C1 segment of cervical spinal cord (tissue), 14 donors: ENCODE data around the gene DOLK.

Source experiments
- DNase-seq, 14 donors: peaks; one replicate each; lab custom pipeline; 2025; lab: John Stamatoyannopoulos, UW

The DOLK gene

GRCh38 chr9:128933731-128934130 is 13.7 kb downstream of the DOLK start:
- DNase-seq, result no peak

DNA sequence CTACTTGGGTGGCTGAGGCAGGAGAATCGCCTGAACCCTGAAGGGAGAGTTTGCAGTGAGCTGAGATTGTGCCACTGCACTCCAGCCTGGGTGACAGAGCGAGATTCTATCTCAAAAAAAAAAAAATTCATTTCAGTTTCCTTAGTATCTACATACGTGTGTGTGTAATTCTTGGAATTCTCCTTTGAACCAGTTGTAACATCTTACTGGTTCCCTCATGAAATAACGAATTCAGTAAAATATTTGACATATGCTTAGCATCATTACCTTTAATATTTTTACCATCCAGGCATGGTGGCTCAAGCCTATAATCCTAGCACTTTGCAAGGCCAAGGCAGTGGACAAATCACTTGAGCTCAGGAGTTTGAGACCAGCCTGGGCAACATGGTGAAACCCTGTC is 17.8 kb downstream of the DOLK start:
- DNase-seq, result no peak

GRCh38 chr9:128928624-128929023 is 18.8 kb downstream of the DOLK start:
- no peak for DNase-seq

DNA sequence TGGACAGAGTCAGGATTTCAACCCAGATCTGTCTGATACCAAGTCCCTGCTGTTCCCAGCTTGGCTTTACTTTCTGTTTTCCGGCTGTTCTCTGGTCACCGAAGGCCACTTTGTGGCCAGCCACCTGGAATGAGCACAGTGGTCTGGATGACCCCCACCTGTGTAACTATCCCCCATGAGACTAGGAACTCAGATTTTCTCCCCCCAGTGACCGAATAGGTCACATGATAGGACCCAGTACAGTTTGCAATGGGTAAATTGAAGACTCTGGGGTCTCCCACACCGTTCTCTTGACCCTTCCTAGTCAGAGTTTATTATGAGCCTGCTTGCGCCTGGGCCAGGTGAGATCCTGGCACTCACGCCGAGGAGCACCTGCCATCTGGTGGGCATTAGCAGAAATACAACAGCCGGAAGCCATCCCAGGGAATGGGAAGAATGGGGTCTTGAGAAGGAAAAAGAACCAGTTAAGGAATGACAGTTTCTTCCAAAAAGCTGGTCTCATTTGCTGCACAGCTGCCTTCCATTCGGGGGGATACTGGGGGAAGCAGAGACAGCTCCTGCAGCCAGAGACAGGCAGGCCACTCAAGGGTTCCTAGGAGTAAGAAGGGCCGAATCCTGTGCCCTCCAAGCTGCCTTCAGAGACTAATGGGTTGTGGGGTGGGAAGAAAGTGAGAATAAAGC is 19.5 kb downstream of the DOLK start:
- peak in 5 of 14 donors; percentile 19 to 29 (median 27) for DNase-seq

GRCh38 chr9:128923493-128923883 is 23.9 kb downstream of the DOLK start:
- DNase-seq, result no peak

DNA sequence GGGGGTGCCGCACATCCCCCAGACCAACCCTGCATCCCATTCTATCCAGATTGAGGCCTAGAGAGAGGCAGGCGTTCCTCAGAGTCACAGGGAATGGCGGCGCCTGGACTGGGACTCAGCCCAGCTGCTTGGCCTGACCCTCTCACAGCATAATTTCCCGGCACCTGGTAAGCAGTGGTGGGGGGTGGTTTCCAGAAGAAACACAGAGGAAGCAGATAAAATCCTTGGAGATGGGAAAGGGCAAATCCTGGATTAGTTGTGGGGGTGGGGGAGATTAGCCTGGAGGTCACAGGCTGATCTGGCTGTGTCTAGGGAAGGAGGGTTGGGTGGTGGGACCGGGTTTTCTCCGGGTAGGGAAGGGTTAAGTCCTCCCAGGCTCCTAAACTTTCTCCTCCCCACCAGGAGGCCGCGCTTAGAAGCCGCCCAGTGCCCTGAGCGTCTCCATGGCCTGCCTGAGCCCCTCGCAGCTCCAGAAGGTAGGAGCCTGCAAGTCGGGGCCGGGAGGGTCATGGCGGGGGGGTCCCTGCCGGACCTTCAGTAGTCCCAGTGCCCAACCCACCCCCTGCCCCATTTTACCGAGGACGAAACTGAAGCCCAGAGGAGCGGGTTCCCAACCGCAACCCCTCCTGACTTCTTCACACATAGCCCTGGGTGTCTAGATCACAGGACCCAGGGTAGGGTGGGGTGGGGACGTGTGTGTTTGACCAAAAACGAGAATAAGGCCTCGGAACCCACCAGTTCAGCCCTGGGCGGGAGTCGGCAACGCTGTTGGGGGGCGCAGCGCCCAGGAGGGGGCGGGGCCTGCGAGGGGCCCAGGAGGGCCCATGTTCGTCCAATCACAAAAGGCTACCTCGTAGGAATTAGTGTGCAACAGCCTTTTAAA is 25.3 kb downstream of the DOLK start:
- peak in 6 of 14 donors; percentile 17 to 71 (median 30) for DNase-seq

GRCh38 chr9:128920381-128921058 is 26.9 kb downstream of the DOLK start, which contains the start of gene PHYHD1:
Gene PHYHD1, plus strand, starts transcription at chr9:128920982. Its CDS starts 1,342 bp downstream, at chr9:128922324.
- DNase-seq, result peak in 13 of 14 donors; percentile 28 to 89 (median 70)

GRCh38 chr9:128919402-128920089 is 27.9 kb downstream of the DOLK start:
- DNase-seq, result no peak

- no peak for DNase-seq
Measured at GRCh38 chr9:128918921-128919320, 28.5 kb downstream of the DOLK start.

DNA sequence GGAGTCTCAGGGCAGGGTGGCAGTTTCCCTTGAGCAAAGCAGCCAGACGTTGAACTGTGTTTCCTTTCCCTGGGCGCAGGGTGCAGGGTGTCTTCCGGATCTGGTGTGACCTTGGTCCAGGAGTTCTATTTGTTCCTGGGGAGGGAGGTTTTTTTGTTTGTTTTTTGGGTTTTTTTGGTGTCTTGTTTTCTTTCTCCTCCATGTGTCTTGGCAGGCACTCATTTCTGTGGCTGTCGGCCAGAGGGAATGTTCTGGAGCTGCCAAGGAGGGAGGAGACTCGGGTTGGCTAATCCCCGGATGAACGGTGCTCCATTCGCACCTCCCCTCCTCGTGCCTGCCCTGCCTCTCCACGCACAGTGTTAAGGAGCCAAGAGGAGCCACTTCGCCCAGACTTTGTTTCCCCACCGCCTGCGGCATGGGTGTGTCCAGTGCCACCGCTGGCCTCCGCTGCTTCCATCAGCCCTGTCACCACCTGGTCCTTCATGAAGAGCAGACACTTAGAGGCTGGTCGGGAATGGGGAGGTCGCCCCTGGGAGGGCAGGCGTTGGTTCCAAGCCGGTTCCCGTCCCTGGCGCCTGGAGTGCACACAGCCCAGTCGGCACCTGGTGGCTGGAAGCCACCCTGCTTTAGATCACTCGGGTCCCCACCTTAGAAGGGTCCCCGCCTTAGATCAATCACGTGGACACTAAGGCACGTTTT is 30.1 kb downstream of the DOLK start:
- peak in 12 of 14 donors; percentile 22 to 75 (median 62) for DNase-seq

GRCh38 chr9:128916745-128917144 is 30.7 kb downstream of the DOLK start:
- DNase-seq, result no peak

DNA sequence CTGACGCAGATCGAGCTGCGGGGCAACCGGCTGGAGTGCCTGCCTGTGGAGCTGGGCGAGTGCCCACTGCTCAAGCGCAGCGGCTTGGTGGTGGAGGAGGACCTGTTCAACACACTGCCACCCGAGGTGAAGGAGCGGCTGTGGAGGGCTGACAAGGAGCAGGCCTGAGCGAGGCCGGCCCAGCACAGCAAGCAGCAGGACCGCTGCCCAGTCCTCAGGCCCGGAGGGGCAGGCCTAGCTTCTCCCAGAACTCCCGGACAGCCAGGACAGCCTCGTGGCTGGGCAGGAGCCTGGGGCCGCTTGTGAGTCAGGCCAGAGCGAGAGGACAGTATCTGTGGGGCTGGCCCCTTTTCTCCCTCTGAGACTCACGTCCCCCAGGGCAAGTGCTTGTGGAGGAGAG is 31.2 kb downstream of the DOLK start:
- peak in 2 of 14 donors; percentile 44 to 64 for DNase-seq

- no peak for DNase-seq
Measured at GRCh38 chr9:128913995-128914772, 33.2 kb downstream of the DOLK start.

DNA sequence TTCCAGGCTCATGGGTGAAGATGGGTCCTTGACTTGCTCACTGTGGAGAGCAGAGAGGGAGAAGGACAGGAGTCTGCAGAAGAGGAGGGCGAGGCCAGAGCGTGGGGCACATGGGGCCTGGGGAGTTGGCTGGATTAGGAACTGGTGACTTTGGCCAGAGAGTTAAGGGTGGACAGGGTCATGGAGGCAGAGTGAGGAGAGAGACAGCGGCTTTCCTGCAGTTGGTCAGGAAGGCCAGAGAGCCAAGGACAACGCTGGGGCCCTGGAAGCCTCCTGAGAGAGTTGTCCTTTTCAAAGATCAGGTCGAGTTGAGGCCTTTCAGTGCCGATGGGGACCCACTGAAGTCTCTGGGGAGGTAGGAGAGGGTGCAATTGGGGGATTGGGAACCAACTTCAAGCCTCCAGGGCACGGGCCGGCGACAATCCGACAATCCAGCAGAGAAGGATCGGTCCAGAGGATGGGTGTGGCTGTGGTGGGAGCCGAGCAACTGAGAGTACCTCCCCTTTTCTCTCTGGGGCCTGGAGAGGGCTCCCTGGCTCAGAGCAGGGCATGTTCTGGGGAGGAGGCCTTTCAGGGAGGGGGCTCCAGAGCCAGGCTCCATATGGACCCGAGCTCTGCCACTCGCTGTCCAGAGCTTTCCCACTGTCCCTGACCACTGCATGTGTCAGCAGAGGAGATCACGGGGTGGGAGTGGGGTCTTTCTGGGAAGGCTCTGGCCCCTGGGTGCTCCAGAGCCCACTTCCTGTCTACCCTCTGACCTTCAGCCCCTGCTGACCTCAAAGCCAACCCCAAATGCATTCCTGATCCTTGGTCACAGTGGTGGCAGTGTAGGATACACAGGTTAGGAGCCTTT is 34.1 kb downstream of the DOLK start:
- no peak for DNase-seq

- DNase-seq, result no peak
Measured at GRCh38 chr9:128912270-128912853, 35.0 kb downstream of the DOLK start.

GRCh38 chr9:128911529-128912035 is 35.8 kb downstream of the DOLK start:
- peak in 1 of 14 donors; percentile 46 for DNase-seq

GRCh38 chr9:128910906-128911305 is 36.5 kb downstream of the DOLK start:
- DNase-seq, result no peak

DNA sequence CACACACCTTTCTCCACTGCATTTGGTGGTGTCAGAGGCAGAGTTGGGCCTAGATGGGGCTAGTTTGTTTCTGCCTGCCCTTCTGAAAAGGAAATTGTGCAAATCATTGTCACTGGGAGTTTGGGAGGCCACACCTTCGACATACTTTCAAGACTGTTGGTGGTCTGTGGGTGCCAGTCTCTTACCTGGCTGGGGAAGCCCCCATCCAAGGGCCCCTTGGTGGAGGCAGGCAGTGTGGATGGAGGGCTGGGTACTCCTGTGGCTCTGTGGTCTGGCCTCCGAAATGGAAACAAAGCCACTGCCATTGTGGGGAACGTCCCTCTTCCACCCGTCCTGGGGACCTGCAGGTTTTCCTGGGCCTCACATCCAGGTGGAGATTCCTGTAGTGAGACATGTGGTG is 37.5 kb downstream of the DOLK start:
- no peak for DNase-seq

DNA sequence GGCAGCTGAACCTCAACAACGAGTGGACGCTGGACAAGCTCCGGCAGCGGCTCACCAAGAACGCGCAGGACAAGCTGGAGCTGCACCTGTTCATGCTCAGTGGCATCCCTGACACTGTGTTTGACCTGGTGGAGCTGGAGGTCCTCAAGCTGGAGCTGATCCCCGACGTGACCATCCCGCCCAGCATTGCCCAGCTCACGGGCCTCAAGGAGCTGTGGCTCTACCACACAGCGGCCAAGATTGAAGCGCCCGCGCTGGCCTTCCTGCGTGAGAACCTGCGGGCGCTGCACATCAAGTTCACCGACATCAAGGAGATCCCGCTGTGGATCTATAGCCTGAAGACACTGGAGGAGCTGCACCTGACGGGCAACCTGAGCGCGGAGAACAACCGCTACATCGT is 39.0 kb downstream of the DOLK start:
- DNase-seq, result no peak
